Mesenchymal stem cell (in vitro differentiated cells and primary cell): ENCODE data around the gene ARHGEF7.

Experiments
- DNase-seq: peaks from one replicate; pipeline ENCODE4 v3.0.0-alpha.2; 2013
- H2AFZ ChIP-seq: one replicate; pipeline ENCODE4 v1.6.1; 2013; ENCODE audit warnings: low read depth, mild to moderate bottlenecking, control low read depth, inconsistent platforms, low read length, moderate library complexity
- H2AK5ac ChIP-seq: 2 replicates; pipeline ENCODE4 v1.6.1; 2013; ENCODE audit warnings: low read length, moderate library complexity, mild to moderate bottlenecking, inconsistent platforms; ENCODE audit not compliant: severe bottlenecking
- H2BK120ac ChIP-seq: one replicate; pipeline ENCODE4 v1.6.1; 2013; ENCODE audit warnings: low read depth, mild to moderate bottlenecking, inconsistent platforms, low read length, moderate library complexity
- H2BK12ac ChIP-seq, 2 experiments: one replicate each; pipeline ENCODE4 v1.6.1; 2013; ENCODE audit warnings: inconsistent platforms in 2 of 2, low read length in 2 of 2, mild to moderate bottlenecking in 2 of 2, moderate library complexity in 2 of 2, control low read depth in 1 of 2
- H2BK15ac ChIP-seq: one replicate; pipeline ENCODE4 v1.6.1; 2013; ENCODE audit warnings: mild to moderate bottlenecking, low read depth, inconsistent platforms; ENCODE audit not compliant: poor library complexity, severe bottlenecking
- H2BK5ac ChIP-seq: 2 replicates; pipeline ENCODE4 v1.6.1; 2013; ENCODE audit warnings: low read depth, mild to moderate bottlenecking, low read length, control low read depth, inconsistent platforms; ENCODE audit not compliant: poor library complexity, severe bottlenecking
- H3K14ac ChIP-seq, 2 experiments: one replicate each; pipeline ENCODE4 v1.6.1; 2013; ENCODE audit warnings: inconsistent platforms in 2 of 2, low read length in 2 of 2, control low read depth in 1 of 2, mild to moderate bottlenecking in 1 of 2, moderate library complexity in 1 of 2
- H3K18ac ChIP-seq, 2 experiments: one replicate each; pipeline ENCODE4 v1.6.1; 2013; ENCODE audit warnings: inconsistent platforms in 2 of 2, low read length in 2 of 2, control low read depth in 1 of 2, low read depth in 1 of 2, mild to moderate bottlenecking in 1 of 2
- H3K23ac ChIP-seq, 2 experiments: one replicate each; pipeline ENCODE4 v1.6.1; 2013; ENCODE audit warnings: inconsistent platforms in 2 of 2, low read length in 2 of 2, mild to moderate bottlenecking in 2 of 2, moderate library complexity in 2 of 2, control low read depth in 1 of 2
- H3K27ac ChIP-seq: 2 replicates; pipeline ENCODE4 v1.5.1; 2013; ENCODE audit warnings: mild to moderate bottlenecking, moderate library complexity, low read length, control low read depth, inconsistent platforms; ENCODE audit not compliant: poor library complexity, severe bottlenecking
- H3K27me3 ChIP-seq, 2 experiments: 2 replicates each; pipeline versions ENCODE4 v1.6.1 to v1.7.0; 2013; ENCODE audit warnings: low read length in 2 of 2, mild to moderate bottlenecking in 2 of 2, moderate library complexity in 2 of 2, control low read depth in 1 of 2, inconsistent platforms in 1 of 2; ENCODE audit not compliant: control insufficient read depth in 1 of 2, insufficient read depth in 1 of 2
- H3K36me3 ChIP-seq, 2 experiments: 2 replicates each; pipeline versions ENCODE4 v1.6.1 to v1.7.0; 2013; ENCODE audit warnings: low read length in 2 of 2, control low read depth in 1 of 2, inconsistent platforms in 1 of 2, low read depth in 1 of 2, mild to moderate bottlenecking in 1 of 2; ENCODE audit not compliant: insufficient read depth in 2 of 2, control insufficient read depth in 1 of 2
- H3K4ac ChIP-seq, 2 experiments: one replicate each; pipeline ENCODE4 v1.6.1; 2013; ENCODE audit warnings: inconsistent platforms in 2 of 2, low read length in 2 of 2, mild to moderate bottlenecking in 2 of 2, moderate library complexity in 2 of 2, control low read depth in 1 of 2, low read depth in 1 of 2
- H3K4me1 ChIP-seq: 2 replicates; pipeline ENCODE4 v1.6.1; 2013; ENCODE audit warnings: low read depth, low read length, control low read depth; ENCODE audit not compliant: control insufficient read depth, insufficient read depth
- H3K4me2 ChIP-seq: 2 replicates; pipeline ENCODE4 v1.6.1; 2013; ENCODE audit warnings: low read length, mild to moderate bottlenecking, inconsistent platforms; ENCODE audit not compliant: poor library complexity, severe bottlenecking
- H3K4me3 ChIP-seq, 2 experiments: 2 replicates each; pipeline versions ENCODE4 v1.5.1 to v1.7.0; 2013; ENCODE audit warnings: low read length in 2 of 2, mild to moderate bottlenecking in 2 of 2, control low read depth in 1 of 2, low read depth in 1 of 2; ENCODE audit not compliant: insufficient read depth in 1 of 2
- H3K79me1 ChIP-seq: replicated peaks from 2 replicates; pipeline ENCODE4 v1.6.1; 2013; ENCODE audit warnings: mild to moderate bottlenecking, control low read depth, low read length, inconsistent platforms; ENCODE audit not compliant: poor library complexity, severe bottlenecking
- H3K9ac ChIP-seq: 2 replicates; pipeline ENCODE4 v1.7.0; 2013; ENCODE audit warnings: mild to moderate bottlenecking, low read length, moderate library complexity
- H3K9me3 ChIP-seq: 2 replicates; pipeline ENCODE4 v1.7.0; 2013; ENCODE audit warnings: mild to moderate bottlenecking, low read length; ENCODE audit not compliant: control insufficient read depth
- H4K8ac ChIP-seq: one replicate; pipeline ENCODE4 v1.6.1; 2013; ENCODE audit warnings: inconsistent platforms, mild to moderate bottlenecking, low read length, moderate library complexity
- H4K91ac ChIP-seq: one replicate; pipeline ENCODE4 v1.6.1; 2013; ENCODE audit warnings: mild to moderate bottlenecking, low read length, inconsistent platforms
- WGBS: methylation state at CpG from one replicate; pipeline ENCODE4 v1.1.7; 2013; ENCODE audit warnings: mixed read lengths; 5-methylcytosine and 5-hydroxymethylcytosine counted together

Gene ARHGEF7

GRCh38 chr13:111115965-111116521 lies 933 bp downstream of the ARHGEF7 start:
- under 1% methylated on average over 38 of the region's 39 CpGs for WGBS
- peak; percentile 94 for DNase-seq
- no peak overlapping the region for H4K8ac ChIP-seq

GRCh38 chr13:111116856-111117255 lies 1.7 kb downstream of the ARHGEF7 start:
- H3K36me3 ChIP-seq, result peaks cover 0 to 2% of the 10 kb centered on the region in 2 experiments
- no peak overlapping the region for H3K14ac ChIP-seq
- peaks cover 23 to 52% of the 10 kb centered on the region in 2 experiments for H3K27me3 ChIP-seq
- H2BK120ac ChIP-seq, result no peak overlapping the region
- peak overlapping the region in 1 of 2 experiments; percentile 63 for H3K4me3 ChIP-seq
- H3K23ac ChIP-seq, result no peak overlapping the region
- H2AK5ac ChIP-seq, result no peak overlapping the region
- no peak overlapping the region for H3K27ac ChIP-seq
- H2BK5ac ChIP-seq, result no peak overlapping the region
- H3K9me3 ChIP-seq, result no peaks in the 10 kb centered on the region
- H2AFZ ChIP-seq, result no peak overlapping the region
- H2BK15ac ChIP-seq, result no peak overlapping the region
- no peak overlapping the region for H3K18ac ChIP-seq
- H3K79me1 ChIP-seq, result no peaks in the 10 kb centered on the region
- H3K4ac ChIP-seq, result no peak overlapping the region
- no peak overlapping the region for H4K8ac ChIP-seq
- no peak for DNase-seq
- peak overlapping the region; percentile 87 for H3K9ac ChIP-seq
- H4K91ac ChIP-seq, result no peak overlapping the region
- H3K4me1 ChIP-seq, result peaks cover 13% of the 10 kb centered on the region
- no CpG with 5 or more reads among the region's 1 CpG for WGBS
- H2BK12ac ChIP-seq, result no peak overlapping the region
- H3K4me2 ChIP-seq, result no peak overlapping the region

More at GRCh38 chr13:111115965-111116521, 933 bp downstream of the ARHGEF7 start:
- peak overlapping the region in 1 of 2 experiments; percentile 78 for H3K23ac ChIP-seq
- peaks cover 13% of the 10 kb centered on the region for H3K4me1 ChIP-seq
- no peak overlapping the region for H3K27ac ChIP-seq
- no peak overlapping the region for H2AK5ac ChIP-seq
- peak overlapping the region; percentile 73 for H2AFZ ChIP-seq
- no peak overlapping the region for H3K14ac ChIP-seq
- H3K4ac ChIP-seq, result no peak overlapping the region
- peak overlapping the region; percentile 87 for H3K9ac ChIP-seq
- no peaks in the 10 kb centered on the region for H3K36me3 ChIP-seq
- H4K91ac ChIP-seq, result no peak overlapping the region
- peaks cover 31 to 54% of the 10 kb centered on the region in 2 experiments for H3K27me3 ChIP-seq
- no peak overlapping the region for H3K18ac ChIP-seq
- no peak overlapping the region for H2BK5ac ChIP-seq
- H3K4me3 ChIP-seq, result peak overlapping the region; percentile 58 to 85
- no peak overlapping the region for H2BK120ac ChIP-seq
- H3K4me2 ChIP-seq, result peak overlapping the region; percentile 97
- H2BK15ac ChIP-seq, result no peak overlapping the region
- no peaks in the 10 kb centered on the region for H3K79me1 ChIP-seq
- no peaks in the 10 kb centered on the region for H3K9me3 ChIP-seq
- H2BK12ac ChIP-seq, result peak overlapping the region in 1 of 2 experiments; percentile 38

GRCh38 chr13:111117289-111117688 lies 2.2 kb downstream of the ARHGEF7 start:
- no peak overlapping the region for H2BK15ac ChIP-seq
- H3K36me3 ChIP-seq, result peaks cover 0 to 2% of the 10 kb centered on the region in 2 experiments
- no peak for DNase-seq
- no peaks in the 10 kb centered on the region for H3K9me3 ChIP-seq
- H3K4me3 ChIP-seq, result peak overlapping the region in 1 of 2 experiments; percentile 63
- H3K9ac ChIP-seq, result peak overlapping the region; percentile 87
- H4K91ac ChIP-seq, result no peak overlapping the region
- no peak overlapping the region for H2BK120ac ChIP-seq
- no peak overlapping the region for H4K8ac ChIP-seq
- no peak overlapping the region for H3K18ac ChIP-seq
- peaks cover 13% of the 10 kb centered on the region for H3K4me1 ChIP-seq
- no peak overlapping the region for H2AFZ ChIP-seq
- H2BK12ac ChIP-seq, result no peak overlapping the region
- H3K23ac ChIP-seq, result no peak overlapping the region
- H3K27ac ChIP-seq, result no peak overlapping the region
- H2BK5ac ChIP-seq, result no peak overlapping the region
- H3K4ac ChIP-seq, result no peak overlapping the region
- peaks cover 19 to 48% of the 10 kb centered on the region in 2 experiments for H3K27me3 ChIP-seq
- no peak overlapping the region for H3K4me2 ChIP-seq
- WGBS, result 94% methylated on average over 4 of the region's 5 CpGs
- H3K79me1 ChIP-seq, result no peaks in the 10 kb centered on the region
- H3K14ac ChIP-seq, result no peak overlapping the region
- no peak overlapping the region for H2AK5ac ChIP-seq

- Histone ChIP-seq H3K9me3 (no peaks in the 10 kb centered on the region), H3K14ac (no peak overlapping the region), H3K4me1 (peaks cover 13% of the 10 kb centered on the region), H4K91ac (no peak overlapping the region), H3K4me2 (no peak overlapping the region), H2BK15ac (no peak overlapping the region), H3K4ac (no peak overlapping the region), H2AFZ (no peak overlapping the region), H3K18ac (no peak overlapping the region), H3K27ac (no peak overlapping the region), H2BK5ac (no peak overlapping the region), H2BK12ac (peak overlapping the region in 1 of 2 experiments; percentile 32), H3K9ac (peak overlapping the region; percentile 87), H3K4me3 (peak overlapping the region in 1 of 2 experiments; percentile 63), H3K36me3 (peaks cover 0 to 2% of the 10 kb centered on the region in 2 experiments), H3K27me3 (peaks cover 12 to 41% of the 10 kb centered on the region in 2 experiments), H2BK120ac (no peak overlapping the region), H3K79me1 (no peaks in the 10 kb centered on the region), H4K8ac (no peak overlapping the region), H3K23ac (no peak overlapping the region), H2AK5ac (no peak overlapping the region)
- WGBS, result 93% methylated on average over 7 of the region's 10 CpGs
- no peak for DNase-seq
Measured at GRCh38 chr13:111117961-111118360, 2.9 kb downstream of the ARHGEF7 start.
